Activated CD4-positive, alpha-beta memory T cell treated with anti-CD3 and anti-CD28 coated beads, Interleukin-2, amount 10 ng/mL, durations not matched to agents 7 days and 5 days (primary cell): ENCODE measurements around the gene ARHGEF4. TPM values are rescaled to one million over a fixed set of nuclear protein-coding genes. Genes with fewer than 3 reads are reported as not detected.
A peak's percentile ranks its signal among the peaks of the same experiment; 100 is the strongest.

Source experiments
- CTCF ChIA-PET: fragments of 350-600 bp; sonication (Branson Sonifier 250); formaldehyde crosslinking; loops from one replicate; lab custom pipeline; 2021; ENCODE audit warnings: antibody characterized with exemption, inconsistent platforms; lab: Charles Lee
- POLR2A ChIA-PET: fragments of 350-600 bp; sonication (Branson Sonifier 250); formaldehyde crosslinking; loops from one replicate; lab custom pipeline; 2021; ENCODE audit warnings: antibody characterized with exemption; lab: Charles Lee
- DNase-seq: peaks from one replicate; pipeline ENCODE4 v3.0.0-alpha.2; 2020
- H3K27ac Mint-ChIP-seq: one replicate; pipeline ENCODE4 v1.8.0; 2021; ENCODE audit warnings: mild to moderate bottlenecking, mixed read lengths
- H3K27me3 Mint-ChIP-seq: one replicate; pipeline ENCODE4 v1.8.0; 2021; ENCODE audit warnings: mixed read lengths
- H3K36me3 Mint-ChIP-seq: one replicate; pipeline ENCODE4 v1.8.0; 2021; ENCODE audit warnings: low read depth, mixed read lengths
- H3K4me1 Mint-ChIP-seq: one replicate; pipeline ENCODE4 v1.8.0; 2021; ENCODE audit warnings: mixed read lengths
- H3K4me3 Mint-ChIP-seq: one replicate; pipeline ENCODE4 v1.8.0; 2021; ENCODE audit warnings: mild to moderate bottlenecking, mixed read lengths
- H3K9me3 Mint-ChIP-seq: one replicate; pipeline ENCODE4 v1.8.0; 2021; ENCODE audit warnings: mixed read lengths
- total RNA-seq, 2 experiments: library from RNA; stranded (reverse); gene quantifications; one replicate each; pipeline ENCODE4 v1.2.3, GENCODE V29; 2021

The ARHGEF4 gene
- total RNA-seq, 2 experiments from 2014 or later = 0.25 to 0.30 TPM

DNA sequence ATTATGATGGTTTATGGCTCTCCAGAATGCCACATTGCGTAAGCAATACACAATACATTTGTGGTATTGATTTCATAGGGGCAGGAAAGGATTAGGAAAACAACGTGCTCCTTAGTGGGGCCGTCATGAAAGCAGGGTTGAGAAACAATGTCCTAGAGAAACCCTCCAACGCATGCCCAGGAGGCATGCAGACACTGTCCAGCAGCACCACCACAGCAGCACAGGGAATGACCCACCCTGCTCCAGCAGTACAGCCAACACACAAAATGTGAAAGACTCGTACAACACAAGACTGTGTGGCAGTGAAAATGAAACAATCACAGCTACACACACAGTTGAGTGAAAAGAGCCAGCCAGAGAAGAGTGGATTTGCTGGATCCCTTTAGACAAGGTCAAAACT is 190.2 kb downstream of the ARHGEF4 start:
- no peaks in the 10 kb centered on the region for H3K4me1 Mint-ChIP-seq
- no peak overlapping the region for H3K4me3 Mint-ChIP-seq
- peaks cover 28% of the 10 kb centered on the region for H3K27me3 Mint-ChIP-seq
- POLR2A ChIA-PET = no interaction called here
- DNase-seq = no peak
- H3K27ac Mint-ChIP-seq = no peak overlapping the region
- CTCF ChIA-PET = interaction anchor here (0.6 kb wide), 1 partner anchor 91 kb away, joined by 3 read pairs; no protein-coding TSS in a partner anchor
- no peaks in the 10 kb centered on the region for H3K36me3 Mint-ChIP-seq
- H3K9me3 Mint-ChIP-seq = no peaks in the 10 kb centered on the region

DNA sequence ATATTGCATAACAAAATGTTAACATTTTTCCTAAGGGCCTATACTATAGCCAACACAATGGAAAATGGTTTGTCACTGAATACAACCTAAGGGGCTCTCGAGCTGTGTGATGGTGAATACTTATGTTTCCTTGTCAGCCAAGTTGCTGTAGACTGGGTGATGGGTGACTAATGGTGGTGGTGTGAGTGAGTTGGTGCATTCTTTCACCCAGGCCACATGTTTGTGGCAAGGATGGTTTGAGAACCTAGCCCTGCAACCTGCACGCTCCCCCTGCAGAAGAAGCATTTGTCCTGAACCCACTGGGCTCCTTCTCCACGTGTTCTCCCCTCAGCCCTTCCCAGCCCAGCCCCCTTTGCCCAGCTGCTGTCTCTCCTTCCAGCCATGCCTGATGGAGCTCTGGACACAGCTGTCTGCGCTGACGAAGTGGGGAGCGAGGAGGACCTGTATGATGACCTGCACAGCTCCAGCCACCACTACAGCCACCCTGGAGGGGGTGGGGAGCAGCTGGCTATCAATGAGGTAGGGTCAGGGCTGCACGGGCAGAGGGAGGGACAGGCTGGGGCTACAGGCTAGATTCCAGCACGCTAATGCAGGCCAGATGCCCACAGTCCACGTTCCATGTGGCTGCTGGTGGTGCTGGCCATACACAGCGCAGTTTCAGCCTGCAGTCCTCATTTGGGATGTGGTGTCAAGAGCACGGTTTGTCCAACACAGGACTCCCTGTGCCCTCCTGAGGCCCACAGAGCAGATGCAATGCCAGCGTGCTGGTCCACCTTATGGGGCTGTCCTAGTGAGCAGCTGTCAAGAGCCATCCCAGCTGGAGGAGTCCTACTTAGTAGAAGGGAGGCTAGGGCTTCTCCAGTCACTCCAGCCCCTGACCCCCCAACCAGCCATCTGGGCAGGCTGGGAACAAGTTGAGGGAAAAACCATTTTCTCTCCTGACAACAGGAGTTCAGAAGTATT is 191.1 kb downstream of the ARHGEF4 start:
- ChIA-PET POLR2A (no interaction called here), CTCF (no interaction called here)
- DNase-seq = no peak
- Mint-ChIP-seq H3K27me3 (peaks cover 25% of the 10 kb centered on the region), H3K27ac (no peak overlapping the region), H3K4me1 (no peaks in the 10 kb centered on the region), H3K9me3 (no peaks in the 10 kb centered on the region), H3K36me3 (no peaks in the 10 kb centered on the region), H3K4me3 (no peak overlapping the region)

DNA sequence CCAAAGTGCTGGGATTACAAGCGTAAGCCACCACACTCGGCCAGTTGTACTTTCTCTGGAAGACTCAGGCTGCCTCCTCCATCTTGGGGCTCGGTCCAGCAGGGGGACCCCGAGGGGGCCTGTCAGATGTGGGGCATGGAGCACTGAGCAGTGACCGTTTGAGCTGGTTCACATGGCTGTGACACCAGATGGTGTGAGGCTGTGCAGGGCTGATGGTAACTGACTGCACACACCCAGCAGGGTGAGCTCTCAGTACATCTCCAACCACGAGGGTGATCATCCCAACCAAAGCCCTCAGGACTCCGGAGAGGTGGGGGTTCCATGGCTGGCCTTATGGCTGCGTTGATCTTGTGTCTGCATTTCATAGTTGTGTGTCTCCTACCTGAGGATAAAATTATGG is 193.1 kb downstream of the ARHGEF4 start:
- H3K27ac Mint-ChIP-seq = no peak overlapping the region
- H3K9me3 Mint-ChIP-seq = no peaks in the 10 kb centered on the region
- POLR2A ChIA-PET = no interaction called here
- H3K4me3 Mint-ChIP-seq = no peak overlapping the region
- peaks cover 33% of the 10 kb centered on the region for H3K27me3 Mint-ChIP-seq
- CTCF ChIA-PET = no interaction called here
- H3K36me3 Mint-ChIP-seq = no peaks in the 10 kb centered on the region
- no peak for DNase-seq
- no peaks in the 10 kb centered on the region for H3K4me1 Mint-ChIP-seq

DNA sequence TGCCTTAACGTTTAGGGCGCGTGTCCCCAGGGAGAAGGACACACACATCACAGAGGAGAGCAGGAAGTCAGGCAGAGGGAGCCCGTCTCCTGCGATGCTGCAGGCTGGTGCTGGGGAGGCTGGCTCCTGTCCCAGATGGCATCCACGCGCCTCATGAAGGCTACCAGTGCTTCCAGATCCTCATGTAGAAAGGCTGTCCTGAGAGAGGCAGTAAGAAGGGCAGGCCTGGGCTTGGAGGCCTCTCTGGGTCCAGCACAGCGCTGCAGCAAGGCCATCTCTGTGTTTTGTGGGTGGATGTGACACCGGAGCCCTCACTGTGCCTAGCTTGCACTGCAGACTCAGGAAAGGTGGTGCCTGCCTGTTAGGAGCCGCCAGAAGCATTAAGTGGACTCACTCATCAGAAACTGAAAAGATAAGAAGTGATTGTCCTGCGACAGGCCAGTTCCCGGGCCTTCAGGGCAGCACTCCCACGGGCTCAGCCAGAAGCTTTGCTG is 193.8 kb downstream of the ARHGEF4 start:
- no peak overlapping the region for H3K27ac Mint-ChIP-seq
- DNase-seq = no peak
- no peaks in the 10 kb centered on the region for H3K9me3 Mint-ChIP-seq
- no peaks in the 10 kb centered on the region for H3K36me3 Mint-ChIP-seq
- H3K4me1 Mint-ChIP-seq = no peaks in the 10 kb centered on the region
- ChIA-PET CTCF (interaction anchor here (0.8 kb wide), 1 partner anchor 10 kb away, joined by 3 read pairs; no protein-coding TSS in a partner anchor), POLR2A (no interaction called here)
- peaks cover 29% of the 10 kb centered on the region for H3K27me3 Mint-ChIP-seq
- H3K4me3 Mint-ChIP-seq = no peak overlapping the region

DNA sequence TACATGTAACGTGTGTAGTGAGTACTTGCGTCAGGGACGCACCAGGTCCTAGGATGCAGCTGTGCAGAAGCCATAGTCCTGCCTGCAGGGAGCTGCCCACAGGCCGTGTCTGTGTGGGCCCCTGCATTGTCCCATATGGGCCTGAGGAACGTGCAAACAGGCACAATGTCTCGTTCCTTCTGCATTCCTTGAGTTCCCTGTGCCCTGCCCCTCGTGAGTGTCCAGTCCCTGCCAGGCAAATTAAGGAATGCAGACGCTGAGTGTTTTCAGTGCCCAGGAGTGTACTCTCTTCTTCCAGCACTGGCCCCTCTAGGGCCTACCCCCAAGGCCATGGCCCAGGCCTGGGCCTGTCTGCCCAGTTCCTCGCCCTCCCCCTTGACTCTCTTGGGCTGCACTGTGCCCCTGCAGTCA is 194.7 kb downstream of the ARHGEF4 start:
- H3K4me1 Mint-ChIP-seq = no peaks in the 10 kb centered on the region
- no peak overlapping the region for H3K27ac Mint-ChIP-seq
- no peaks in the 10 kb centered on the region for H3K36me3 Mint-ChIP-seq
- no peak overlapping the region for H3K4me3 Mint-ChIP-seq
- ChIA-PET POLR2A (no interaction called here), CTCF (interaction anchor here (0.8 to 1.7 kb wide), 2 partner anchors 10 to 234 kb away, joined by 3 to 6 read pairs; no protein-coding TSS in a partner anchor)
- peaks cover 37% of the 10 kb centered on the region for H3K27me3 Mint-ChIP-seq
- no peaks in the 10 kb centered on the region for H3K9me3 Mint-ChIP-seq
- DNase-seq = no peak

DNA sequence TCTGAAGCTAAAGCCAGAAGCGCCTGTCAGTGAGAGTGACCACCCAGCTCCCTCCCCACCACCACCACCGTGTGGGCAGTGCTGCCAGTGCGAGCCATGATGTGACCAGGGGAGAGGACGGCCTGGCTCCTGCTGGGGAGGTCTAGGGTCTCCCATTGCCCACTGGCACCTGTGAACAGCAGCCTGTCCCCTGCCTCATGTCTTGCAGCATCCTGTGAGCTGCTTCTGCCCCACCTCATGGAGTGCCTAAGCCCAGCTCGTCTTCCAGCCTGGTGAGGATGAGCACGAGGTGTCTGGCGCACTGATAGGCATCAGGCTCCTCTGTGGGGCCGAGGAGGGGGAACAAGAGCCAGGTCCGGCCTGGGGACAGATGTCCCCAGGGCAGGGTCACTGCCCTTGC is 195.2 kb downstream of the ARHGEF4 start:
- no peaks in the 10 kb centered on the region for H3K36me3 Mint-ChIP-seq
- no peak for DNase-seq
- peaks cover 35% of the 10 kb centered on the region for H3K27me3 Mint-ChIP-seq
- no peaks in the 10 kb centered on the region for H3K9me3 Mint-ChIP-seq
- POLR2A ChIA-PET = no interaction called here
- CTCF ChIA-PET = interaction anchor here (1.7 kb wide), 1 partner anchor 234 kb away, joined by 6 read pairs; no protein-coding TSS in a partner anchor
- H3K4me1 Mint-ChIP-seq = no peaks in the 10 kb centered on the region
- H3K27ac Mint-ChIP-seq = no peak overlapping the region
- H3K4me3 Mint-ChIP-seq = no peak overlapping the region

DNA sequence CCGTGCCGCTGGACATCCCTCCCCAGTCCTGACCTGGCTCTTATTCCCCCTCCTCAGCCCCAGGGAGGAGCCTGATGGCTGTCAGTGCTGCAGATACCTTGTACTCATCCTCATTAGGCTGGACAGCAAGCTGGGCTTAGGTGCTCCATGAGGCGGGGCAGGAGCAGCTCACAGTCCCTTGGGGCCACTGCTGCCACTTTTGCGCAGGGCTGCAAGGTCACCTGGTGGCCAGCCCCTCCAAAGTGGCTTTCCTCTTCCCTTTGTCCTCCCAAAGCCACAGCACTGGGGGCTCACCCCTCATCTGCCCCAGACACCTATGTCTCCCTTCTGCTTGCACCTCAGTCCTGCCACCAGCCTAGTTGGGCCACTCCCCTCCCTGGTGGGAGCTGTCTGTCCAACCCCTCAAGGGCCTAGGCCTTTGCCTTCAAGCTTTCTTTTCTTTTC is 195.7 kb downstream of the ARHGEF4 start:
- no peak overlapping the region for H3K27ac Mint-ChIP-seq
- no peaks in the 10 kb centered on the region for H3K9me3 Mint-ChIP-seq
- no peaks in the 10 kb centered on the region for H3K36me3 Mint-ChIP-seq
- H3K27me3 Mint-ChIP-seq = peaks cover 32% of the 10 kb centered on the region
- no peak overlapping the region for H3K4me3 Mint-ChIP-seq
- H3K4me1 Mint-ChIP-seq = no peaks in the 10 kb centered on the region
- DNase-seq = no peak
- CTCF ChIA-PET = interaction anchor here (1.7 kb wide), 1 partner anchor 235 kb away, joined by 6 read pairs; no protein-coding TSS in a partner anchor
- POLR2A ChIA-PET = no interaction called here

DNA sequence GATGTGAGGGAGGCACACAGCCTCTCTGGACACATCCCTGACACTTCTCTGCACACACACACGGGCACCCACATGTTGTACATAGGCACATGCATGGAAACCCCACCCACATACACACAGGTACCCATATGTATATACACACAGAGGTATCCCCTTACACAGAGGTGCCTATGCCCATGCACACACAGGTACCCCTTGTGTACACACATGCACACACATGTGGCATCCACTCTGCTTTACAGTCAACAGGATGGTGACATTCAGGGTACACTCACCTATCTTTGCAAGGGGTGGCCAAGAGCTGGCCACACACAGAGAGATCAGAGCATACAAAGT is 197.0 kb downstream of the ARHGEF4 start:
- Mint-ChIP-seq H3K9me3 (no peaks in the 10 kb centered on the region), H3K36me3 (no peaks in the 10 kb centered on the region), H3K27ac (no peak overlapping the region), H3K27me3 (peaks cover 35% of the 10 kb centered on the region), H3K4me1 (no peaks in the 10 kb centered on the region), H3K4me3 (no peak overlapping the region)
- DNase-seq = no peak
- CTCF ChIA-PET = no interaction called here
- POLR2A ChIA-PET = no interaction called here

DNA sequence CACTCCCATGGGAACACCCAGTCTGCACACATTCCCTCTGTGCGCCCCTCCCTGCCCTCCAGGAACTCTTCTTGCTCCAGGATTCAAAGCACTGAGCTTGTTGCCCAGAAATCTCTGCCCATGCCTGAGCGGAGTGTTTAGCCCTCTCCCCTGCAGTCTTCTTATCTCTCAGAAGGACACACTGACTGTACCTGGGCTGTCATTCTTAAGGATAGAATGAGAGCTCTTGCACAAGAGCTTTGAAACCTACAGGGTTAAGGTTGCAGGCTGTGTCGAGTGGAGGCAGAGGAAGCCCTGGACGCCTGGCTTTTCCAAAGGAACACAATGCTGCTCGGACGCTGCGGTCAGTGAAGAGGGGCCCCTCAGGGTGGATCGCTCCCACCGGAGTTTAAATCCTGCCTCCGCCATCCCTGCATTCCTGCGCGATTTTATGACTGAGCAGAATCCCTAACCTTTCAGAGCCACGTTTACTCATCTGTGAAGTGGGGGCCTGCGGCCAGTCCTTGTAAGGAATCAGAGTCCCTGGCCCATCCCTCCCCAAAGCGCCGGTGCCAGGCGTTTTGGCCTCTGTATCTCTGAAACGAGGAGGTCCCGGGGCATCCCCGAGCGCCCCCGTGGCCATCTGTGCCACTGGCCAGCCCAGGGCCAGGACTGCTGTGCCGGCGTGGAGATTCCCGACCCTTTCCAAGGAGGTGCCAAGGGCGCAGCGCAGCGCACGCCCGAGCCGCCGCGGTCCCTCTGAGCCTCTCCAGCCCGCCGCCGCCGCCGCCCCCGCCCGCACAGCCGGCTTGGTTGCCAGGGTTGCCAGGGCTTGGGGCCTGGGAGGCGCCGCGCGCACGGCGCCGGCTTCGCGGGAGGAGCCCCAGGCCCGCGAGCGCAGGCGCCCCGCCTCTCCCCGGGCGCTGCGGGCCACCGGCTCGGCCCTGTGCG is 197.7 kb downstream of the ARHGEF4 start:
- POLR2A ChIA-PET = no interaction called here
- H3K27me3 Mint-ChIP-seq = peaks cover 39% of the 10 kb centered on the region
- H3K4me3 Mint-ChIP-seq = no peak overlapping the region
- no peak for DNase-seq
- no peaks in the 10 kb centered on the region for H3K36me3 Mint-ChIP-seq
- no peaks in the 10 kb centered on the region for H3K4me1 Mint-ChIP-seq
- no peaks in the 10 kb centered on the region for H3K9me3 Mint-ChIP-seq
- no peak overlapping the region for H3K27ac Mint-ChIP-seq
- CTCF ChIA-PET = no interaction called here

DNA sequence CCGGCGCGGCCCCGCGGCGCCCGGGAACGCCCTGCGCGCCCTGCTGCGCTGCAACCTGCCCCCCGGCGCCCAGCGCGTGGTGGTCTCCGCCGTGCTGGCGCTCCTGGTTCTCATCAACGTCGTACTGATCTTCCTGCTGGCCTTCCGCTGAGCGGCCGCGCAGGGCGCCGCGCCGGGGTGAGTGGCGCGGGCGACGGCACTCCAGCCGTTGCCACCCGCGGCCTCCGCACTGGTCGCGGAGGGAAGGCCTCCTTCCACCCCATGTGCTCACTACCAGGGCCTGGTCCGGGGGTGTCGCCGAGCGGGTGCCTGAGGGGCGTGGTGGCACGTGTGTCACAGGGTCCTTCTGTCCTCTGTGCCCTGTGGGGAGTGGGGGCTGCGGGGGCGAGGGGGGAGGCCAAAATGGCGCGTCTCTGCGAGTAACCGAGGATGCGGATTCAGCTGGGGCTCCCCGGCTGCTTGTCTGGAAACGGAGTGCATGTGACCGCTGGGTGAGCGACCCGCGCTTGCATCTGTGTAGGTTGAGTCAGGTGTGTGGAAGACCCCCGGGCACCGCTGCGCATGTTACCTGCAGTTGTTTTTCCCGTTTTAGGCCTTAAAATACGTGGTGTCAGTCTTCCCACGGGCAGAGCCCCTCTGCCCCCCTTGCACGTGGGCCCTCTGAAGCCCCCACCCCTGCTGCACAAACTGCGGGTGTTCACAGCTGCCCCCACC is 198.6 kb downstream of the ARHGEF4 start:
- Mint-ChIP-seq H3K27me3 (peaks cover 40% of the 10 kb centered on the region), H3K27ac (no peak overlapping the region), H3K36me3 (no peaks in the 10 kb centered on the region), H3K4me1 (peaks cover 5% of the 10 kb centered on the region), H3K9me3 (no peaks in the 10 kb centered on the region), H3K4me3 (no peak overlapping the region)
- ChIA-PET POLR2A (no interaction called here), CTCF (no interaction called here)
- DNase-seq = peak; percentile 0

DNA sequence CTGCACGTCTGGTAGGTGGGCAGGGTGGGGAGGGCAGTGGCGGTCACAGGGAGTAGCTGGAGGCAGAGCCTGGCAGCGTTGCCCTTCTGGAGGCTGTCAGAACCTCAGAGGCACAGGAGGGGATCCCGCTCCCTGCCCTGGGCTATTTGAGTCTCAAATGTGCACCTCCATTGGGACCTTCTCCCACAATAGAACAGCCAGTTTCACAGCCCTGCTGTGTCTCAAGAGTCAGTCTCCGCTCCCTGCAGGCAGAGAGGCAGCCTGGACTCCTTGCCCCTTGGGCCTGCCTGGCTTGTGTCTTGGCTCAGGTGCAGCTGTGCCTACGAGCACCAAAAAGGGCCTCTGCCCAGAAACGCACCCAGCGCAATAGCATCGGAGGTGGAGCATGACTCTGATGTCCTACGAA is 199.1 kb downstream of the ARHGEF4 start:
- Mint-ChIP-seq H3K4me1 (peaks cover 11% of the 10 kb centered on the region), H3K27me3 (peaks cover 39% of the 10 kb centered on the region), H3K27ac (no peak overlapping the region), H3K4me3 (no peak overlapping the region), H3K36me3 (no peaks in the 10 kb centered on the region), H3K9me3 (no peaks in the 10 kb centered on the region)
- ChIA-PET POLR2A (no interaction called here), CTCF (no interaction called here)
- DNase-seq = no peak

DNA sequence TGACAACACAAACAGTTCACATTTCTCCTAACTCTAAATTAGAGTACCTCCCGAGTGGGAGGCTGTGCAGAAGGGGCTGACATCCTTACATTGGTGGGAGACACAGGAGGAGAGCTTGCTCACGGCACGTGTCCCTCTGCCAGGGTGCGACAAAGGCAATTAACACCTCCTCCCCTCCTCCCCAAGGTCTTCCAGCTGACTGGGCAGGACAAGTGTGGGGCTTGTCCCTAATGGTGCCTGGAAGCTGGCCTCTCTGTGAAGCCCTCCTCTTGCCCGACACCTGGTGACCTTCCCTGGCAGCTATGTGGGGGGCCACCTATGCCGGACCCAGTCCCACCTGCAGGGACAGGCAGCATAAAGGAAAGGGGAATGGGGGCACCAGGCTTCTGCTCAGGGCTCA is 199.6 kb downstream of the ARHGEF4 start:
- Mint-ChIP-seq H3K27ac (no peak overlapping the region), H3K4me1 (peaks cover 15% of the 10 kb centered on the region), H3K27me3 (peaks cover 39% of the 10 kb centered on the region), H3K4me3 (no peak overlapping the region), H3K9me3 (no peaks in the 10 kb centered on the region), H3K36me3 (no peaks in the 10 kb centered on the region)
- POLR2A ChIA-PET = no interaction called here
- no peak for DNase-seq
- CTCF ChIA-PET = no interaction called here
